ENCODE results near the gene IL17C. TPM values are rescaled to one million over a fixed set of nuclear protein-coding genes. Genes with fewer than 3 reads are reported as not detected.
"Not testable (repeated sequence)": the region's sequence is repeated elsewhere in the genome, so short reads cannot be mapped to it uniquely, and the experiment has no call there.

Gene IL17C
- total RNA-seq, 1 donor from 2014 or later: not detected

GRCh38 chr16:88608076-88608475 is 30.3 kb upstream of the IL17C start:
- Mint-ChIP-seq H3K9me3 (ENCODE audit: unreplicated experiment) (no peaks in the 10 kb centered on the region), H3K4me1 (ENCODE audit: unreplicated experiment) (no peaks in the 10 kb centered on the region), H3K4me3 (ENCODE audit: unreplicated experiment) (no peak overlapping the region), H3K27ac (ENCODE audit: unreplicated experiment) (no peak overlapping the region), H3K36me3 (ENCODE audit: unreplicated experiment) (peaks cover 24% of the 10 kb centered on the region), H3K27me3 (ENCODE audit: unreplicated experiment) (no peaks in the 10 kb centered on the region)
- DNase-seq (ENCODE audit: extremely low spot score, unreplicated experiment): no peak
- no peak for TF ChIP-seq CTCF (IDR thresholded peaks at IDR 0.05)

- H3K4me1 Mint-ChIP-seq (ENCODE audit: unreplicated experiment): not testable (repeated sequence)
- peaks cover 21% of the 10 kb centered on the region for H3K36me3 Mint-ChIP-seq (ENCODE audit: unreplicated experiment)
These were observed 28.9 kb upstream of the IL17C start for GRCh38 chr16:88609426-88609825.

GRCh38 chr16:88610080-88610479 is 28.3 kb upstream of the IL17C start:
- peaks cover 21% of the 10 kb centered on the region for H3K36me3 Mint-ChIP-seq (ENCODE audit: unreplicated experiment)
- TF ChIP-seq CTCF (IDR thresholded peaks at IDR 0.05): no peak

More at GRCh38 chr16:88609426-88609825, 28.9 kb upstream of the IL17C start:
- not testable (repeated sequence) for H3K4me3 Mint-ChIP-seq (ENCODE audit: unreplicated experiment); H3K27ac Mint-ChIP-seq (ENCODE audit: unreplicated experiment); DNase-seq (ENCODE audit: extremely low spot score, unreplicated experiment); H3K9me3 Mint-ChIP-seq (ENCODE audit: unreplicated experiment); H3K27me3 Mint-ChIP-seq (ENCODE audit: unreplicated experiment)

GRCh38 chr16:88610909-88611812 is 27.2 kb upstream of the IL17C start:
- H3K27ac Mint-ChIP-seq (ENCODE audit: unreplicated experiment): no peak overlapping the region
- H3K36me3 Mint-ChIP-seq (ENCODE audit: unreplicated experiment): peaks cover 24% of the 10 kb centered on the region
- H3K4me3 Mint-ChIP-seq (ENCODE audit: unreplicated experiment): no peak overlapping the region
- no peaks in the 10 kb centered on the region for H3K9me3 Mint-ChIP-seq (ENCODE audit: unreplicated experiment)
- peaks cover 3% of the 10 kb centered on the region for H3K4me1 Mint-ChIP-seq (ENCODE audit: unreplicated experiment)
- no peak for TF ChIP-seq CTCF (IDR thresholded peaks at IDR 0.05)
- no peak for DNase-seq (ENCODE audit: extremely low spot score, unreplicated experiment)
- no peaks in the 10 kb centered on the region for H3K27me3 Mint-ChIP-seq (ENCODE audit: unreplicated experiment)

More at GRCh38 chr16:88610080-88610479, 28.3 kb upstream of the IL17C start:
- H3K27ac Mint-ChIP-seq (ENCODE audit: unreplicated experiment): no peak overlapping the region
- H3K9me3 Mint-ChIP-seq (ENCODE audit: unreplicated experiment): no peaks in the 10 kb centered on the region
- no peak overlapping the region for H3K4me3 Mint-ChIP-seq (ENCODE audit: unreplicated experiment)
- DNase-seq (ENCODE audit: extremely low spot score, unreplicated experiment): no peak
- H3K4me1 Mint-ChIP-seq (ENCODE audit: unreplicated experiment): no peaks in the 10 kb centered on the region
- H3K27me3 Mint-ChIP-seq (ENCODE audit: unreplicated experiment): no peaks in the 10 kb centered on the region

GRCh38 chr16:88613293-88613692 is 25.1 kb upstream of the IL17C start:
- TF ChIP-seq CTCF (IDR thresholded peaks at IDR 0.05): no peak
- DNase-seq (ENCODE audit: extremely low spot score, unreplicated experiment): no peak
- H3K4me3 Mint-ChIP-seq (ENCODE audit: unreplicated experiment): no peak overlapping the region
- peaks cover 3% of the 10 kb centered on the region for H3K4me1 Mint-ChIP-seq (ENCODE audit: unreplicated experiment)
- H3K9me3 Mint-ChIP-seq (ENCODE audit: unreplicated experiment): no peaks in the 10 kb centered on the region
- no peaks in the 10 kb centered on the region for H3K27me3 Mint-ChIP-seq (ENCODE audit: unreplicated experiment)
- no peak overlapping the region for H3K27ac Mint-ChIP-seq (ENCODE audit: unreplicated experiment)
- peaks cover 15% of the 10 kb centered on the region for H3K36me3 Mint-ChIP-seq (ENCODE audit: unreplicated experiment)

Measured in osteocyte (in vitro differentiated cells).